Karpas-422 (cell line): ENCODE results near the gene NEDD4L. TPM values are rescaled to one million over a fixed set of nuclear protein-coding genes. Genes with fewer than 3 reads are reported as not detected.
"Not testable (repeated sequence)": the region's sequence is repeated elsewhere in the genome, so short reads cannot be mapped to it uniquely, and the experiment has no call there.

Experiments
- DNase-seq: peaks from one replicate; pipeline ENCODE4 v3.0.0-alpha.2; 2015
- H2AFZ ChIP-seq: fragments of 200-600 bp; sonication (generic); 2 replicates; pipeline ENCODE4 v1.6.1; 2014; ENCODE audit warnings: antibody characterized with exemption, low read length, mixed read lengths
- H3K27ac ChIP-seq: fragments of 200-600 bp; sonication (generic); 2 replicates; pipeline ENCODE4 v1.5.1; 2014; ENCODE audit warnings: mild to moderate bottlenecking, low read length, moderate library complexity
- H3K27me3 ChIP-seq: fragments of 200-600 bp; sonication (generic); 2 replicates; pipeline ENCODE4 v1.6.1; 2014; ENCODE audit warnings: low read length, mixed read lengths
- H3K36me3 ChIP-seq: fragments of 200-600 bp; sonication (generic); 2 replicates; pipeline ENCODE4 v1.6.1; 2014; ENCODE audit warnings: low read length, mixed read lengths; ENCODE audit not compliant: insufficient read depth
- H3K4me1 ChIP-seq: fragments of 200-600 bp; sonication (generic); 2 replicates; pipeline ENCODE4 v1.6.1; 2014; ENCODE audit warnings: mild to moderate bottlenecking, low read length, mixed read lengths
- H3K4me2 ChIP-seq: fragments of 200-600 bp; sonication (generic); 2 replicates; pipeline ENCODE4 v1.6.1; 2014; ENCODE audit warnings: low read length, low read depth, mild to moderate bottlenecking; ENCODE audit not compliant: poor library complexity, severe bottlenecking
- H3K4me3 ChIP-seq: fragments of 200-600 bp; sonication (generic); 2 replicates; pipeline ENCODE4 v1.5.1; 2014; ENCODE audit warnings: mild to moderate bottlenecking, antibody characterized with exemption, low read length, mixed read lengths
- H3K79me2 ChIP-seq: fragments of 200-600 bp; sonication (generic); 2 replicates; pipeline ENCODE4 v1.6.1; 2014; ENCODE audit warnings: mild to moderate bottlenecking, low read length, mixed read lengths
- H3K9ac ChIP-seq: fragments of 200-600 bp; sonication (generic); 2 replicates; pipeline ENCODE4 v1.6.0; 2014; ENCODE audit warnings: low read length
- H3K9me2 ChIP-seq: fragments of 200-600 bp; sonication (generic), shearing (Covaris generic); replicated peaks from 2 replicates; pipeline ENCODE4 v1.6.0; 2014; ENCODE audit warnings: mild to moderate bottlenecking, low read length, moderate library complexity; ENCODE audit not compliant: insufficient read depth
- H3K9me3 ChIP-seq: fragments of 300-700, 200-600 bp; sonication (generic); 2 replicates; pipeline ENCODE4 v1.6.1; 2014; ENCODE audit warnings: low read length, mixed read lengths
- H4K20me1 ChIP-seq: fragments of 200-600 bp; sonication (generic); 2 replicates; pipeline ENCODE4 v1.6.1; 2014; ENCODE audit warnings: mild to moderate bottlenecking, antibody characterized with exemption, low read length, low read depth; ENCODE audit not compliant: insufficient read depth
- total RNA-seq: library from RNA; depleted of rRNA; stranded (reverse); fragments of >200 nt; shearing (Covaris generic); gene quantifications from 2 replicates; pipeline ENCODE4 v1.2.3, GENCODE V29; 2014; ENCODE audit warnings: low replicate concordance

The NEDD4L gene
- total RNA-seq, 1 experiment from 2014 or later, result 17.1 TPM

DNA sequence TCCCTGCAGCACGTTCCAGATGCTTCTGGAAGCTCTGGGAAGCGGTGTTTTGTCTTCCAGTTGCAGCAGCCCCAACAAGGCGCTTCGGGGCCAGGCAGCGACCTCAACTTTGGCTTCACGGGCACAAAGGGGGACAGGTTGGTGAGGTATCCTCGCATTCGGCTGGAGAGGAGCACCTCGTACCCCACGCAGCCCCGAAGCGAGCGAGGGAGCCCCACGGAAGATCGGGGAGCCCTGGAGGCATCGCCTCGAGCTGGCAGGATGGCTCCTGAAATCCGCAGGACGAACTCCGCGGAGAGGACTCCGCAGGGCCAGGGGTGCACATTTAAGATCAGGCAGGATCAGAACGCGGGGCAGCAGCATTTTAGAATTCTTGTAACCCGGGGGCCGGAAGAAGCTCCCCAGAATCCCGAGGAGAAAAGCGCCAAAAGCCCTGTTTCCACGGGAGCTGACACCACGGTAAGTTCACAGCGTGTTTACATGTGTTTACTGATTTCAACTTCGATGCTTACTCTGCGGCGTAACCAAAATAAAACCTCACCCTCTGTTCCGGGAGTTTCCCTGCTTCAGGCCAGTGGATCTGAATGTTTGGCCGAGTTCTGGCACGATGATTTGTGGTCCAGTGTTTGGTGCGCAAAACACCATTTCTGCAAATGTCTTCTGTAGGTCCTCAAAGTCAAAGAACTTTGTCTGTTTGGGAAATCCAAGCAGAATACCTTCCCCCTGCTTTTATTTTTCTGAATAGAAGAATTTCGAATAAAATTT is 212.5 kb downstream of the NEDD4L start:
- H3K36me3 ChIP-seq, result no peaks in the 10 kb centered on the region
- H3K27ac ChIP-seq, result no peak overlapping the region
- H3K9me2 ChIP-seq, result no peaks in the 10 kb centered on the region
- no peak for DNase-seq
- H3K79me2 ChIP-seq, result no peaks in the 10 kb centered on the region
- no peak overlapping the region for H3K9ac ChIP-seq
- H3K4me2 ChIP-seq, result no peak overlapping the region
- H4K20me1 ChIP-seq, result peaks cover 17% of the 10 kb centered on the region
- H3K4me1 ChIP-seq, result no peaks in the 10 kb centered on the region
- no peaks in the 10 kb centered on the region for H3K9me3 ChIP-seq
- H3K4me3 ChIP-seq, result no peak overlapping the region
- no peaks in the 10 kb centered on the region for H3K27me3 ChIP-seq
- H2AFZ ChIP-seq, result no peak overlapping the region

DNA sequence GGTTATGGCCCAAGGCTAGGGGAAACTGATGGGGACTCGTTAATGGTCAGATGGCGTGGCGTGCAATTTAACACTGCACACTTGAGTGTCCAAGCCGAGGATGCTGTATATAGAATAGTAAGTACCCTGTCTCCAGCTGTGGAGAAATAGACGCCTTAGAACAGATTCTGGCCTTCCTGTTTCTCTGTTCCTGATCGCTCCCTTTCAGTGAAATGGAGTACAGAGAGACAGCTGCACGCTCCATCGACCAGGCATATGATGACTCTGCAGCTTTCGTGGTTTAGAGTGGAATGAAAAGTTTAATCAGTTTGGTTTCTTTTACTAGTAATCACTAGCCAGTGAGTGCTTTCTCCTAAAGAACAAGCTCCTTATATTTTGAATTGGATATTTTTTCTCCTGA is 213.4 kb downstream of the NEDD4L start:
- Histone ChIP-seq H3K79me2 (no peaks in the 10 kb centered on the region), H3K27ac (no peak overlapping the region), H4K20me1 (peaks cover 13% of the 10 kb centered on the region), H3K27me3 (no peaks in the 10 kb centered on the region), H3K4me2 (no peak overlapping the region), H3K4me3 (no peak overlapping the region), H3K9me3 (no peaks in the 10 kb centered on the region), H2AFZ (no peak overlapping the region), H3K4me1 (no peaks in the 10 kb centered on the region), H3K9ac (no peak overlapping the region), H3K9me2 (no peaks in the 10 kb centered on the region), H3K36me3 (no peaks in the 10 kb centered on the region)
- no peak for DNase-seq

DNA sequence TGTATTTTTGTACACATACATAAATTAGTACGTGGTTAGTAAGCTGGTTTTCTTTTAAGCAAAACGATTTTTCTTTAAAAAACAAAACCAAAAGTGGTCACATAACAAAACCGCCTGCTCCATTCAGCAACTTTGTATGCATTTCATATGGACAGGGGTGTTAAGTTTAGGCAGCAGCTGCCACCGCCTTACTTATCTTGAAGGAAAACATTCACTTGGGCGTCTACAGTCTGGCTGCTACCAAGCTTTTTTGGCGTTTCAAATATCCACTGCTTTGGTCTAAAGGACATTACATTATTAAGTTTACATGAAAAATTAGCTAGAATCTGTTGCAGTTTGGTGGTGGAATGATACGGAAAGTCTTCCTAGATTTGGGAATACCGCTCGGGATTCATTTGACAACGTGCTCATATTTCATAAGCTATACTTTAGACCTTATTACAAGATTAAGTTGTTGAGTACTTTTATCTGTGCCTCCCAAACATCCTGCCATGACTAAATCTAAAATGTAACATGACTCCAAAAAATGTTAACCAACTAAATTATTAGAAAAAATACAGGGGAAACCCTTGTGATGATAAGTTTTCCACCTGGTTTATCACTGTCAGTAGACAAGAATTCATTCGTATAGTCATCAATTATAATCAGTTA is 214.8 kb downstream of the NEDD4L start:
- Histone ChIP-seq H3K79me2 (no peaks in the 10 kb centered on the region), H3K27me3 (no peaks in the 10 kb centered on the region), H3K36me3 (no peaks in the 10 kb centered on the region), H3K4me3 (no peak overlapping the region), H3K4me1 (no peaks in the 10 kb centered on the region), H4K20me1 (peaks cover 13% of the 10 kb centered on the region), H3K4me2 (no peak overlapping the region), H3K9me2 (no peaks in the 10 kb centered on the region), H3K9me3 (no peaks in the 10 kb centered on the region), H2AFZ (no peak overlapping the region), H3K27ac (no peak overlapping the region), H3K9ac (no peak overlapping the region)
- DNase-seq, result no peak

DNA sequence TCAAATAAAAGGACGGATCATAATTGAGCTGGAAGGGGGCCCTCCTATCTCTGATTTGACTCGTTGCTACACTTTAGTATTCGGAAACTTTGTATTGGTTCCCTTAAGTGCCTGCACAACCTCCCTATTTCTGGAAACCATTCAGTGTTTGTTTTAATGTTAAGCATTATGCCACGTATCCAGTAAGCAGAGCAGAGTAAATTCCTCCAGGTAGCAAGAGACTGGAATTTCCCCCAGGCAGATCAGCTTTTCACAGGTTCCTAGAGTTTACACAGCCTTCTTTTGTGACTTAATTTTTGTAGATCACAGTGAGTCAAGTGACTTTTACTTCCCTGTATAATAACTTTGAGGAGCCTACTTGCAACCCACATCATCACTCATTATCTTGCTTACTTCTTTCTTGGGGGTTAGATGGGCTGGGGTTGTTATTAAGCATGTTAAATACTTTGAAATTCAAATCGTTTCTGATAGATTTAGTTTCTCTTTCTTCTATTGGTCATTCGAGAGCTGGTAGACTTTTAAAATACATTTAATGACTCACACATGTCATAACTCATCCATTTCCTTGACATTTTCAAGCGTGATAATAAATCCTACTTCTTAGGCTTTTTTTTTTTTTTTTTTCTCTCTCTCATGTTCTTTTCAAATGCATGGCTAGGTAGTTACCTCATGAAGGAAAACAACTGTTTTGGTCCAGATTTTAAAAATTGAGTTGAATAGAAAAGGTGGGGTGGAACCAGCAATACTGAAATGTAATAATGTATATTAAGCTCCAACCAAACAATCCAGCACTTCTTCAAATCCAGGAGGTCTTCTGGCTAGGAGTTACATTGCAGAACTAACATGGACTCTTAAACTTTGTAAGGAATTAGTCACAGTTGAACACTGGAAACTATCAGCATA is 219.3 kb downstream of the NEDD4L start:
- Histone ChIP-seq H3K9ac (no peak overlapping the region), H3K27ac (no peak overlapping the region), H3K4me1 (no peaks in the 10 kb centered on the region), H3K9me3 (no peaks in the 10 kb centered on the region), H3K4me3 (no peak overlapping the region), H4K20me1 (peaks cover 20% of the 10 kb centered on the region), H3K79me2 (no peaks in the 10 kb centered on the region), H3K9me2 (no peaks in the 10 kb centered on the region), H3K27me3 (no peaks in the 10 kb centered on the region), H3K36me3 (no peaks in the 10 kb centered on the region), H2AFZ (no peak overlapping the region), H3K4me2 (no peak overlapping the region)
- no peak for DNase-seq

DNA sequence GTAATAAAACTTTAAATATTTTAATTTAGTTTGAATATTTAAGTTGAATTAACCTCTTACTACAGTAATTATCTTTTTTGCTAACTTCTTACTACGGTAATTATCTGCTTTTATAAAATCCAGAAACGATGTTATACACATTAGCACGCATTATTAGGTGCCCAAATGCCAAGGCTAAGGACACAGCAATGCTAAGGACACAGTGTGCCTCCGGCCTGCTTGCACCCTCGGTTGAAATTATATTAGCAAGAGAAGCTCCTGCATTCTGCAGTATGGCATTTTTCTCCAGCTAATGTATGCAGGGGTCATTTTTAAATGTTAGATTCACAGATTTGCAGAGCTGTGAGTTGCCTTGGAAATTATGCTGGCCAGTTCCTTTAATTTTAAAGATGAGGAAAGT is 220.0 kb downstream of the NEDD4L start:
- Histone ChIP-seq H3K9me3 (no peaks in the 10 kb centered on the region), H3K4me2 (no peak overlapping the region), H3K4me1 (no peaks in the 10 kb centered on the region), H3K9me2 (no peaks in the 10 kb centered on the region), H3K27ac (no peak overlapping the region), H3K9ac (no peak overlapping the region), H3K27me3 (no peaks in the 10 kb centered on the region), H3K4me3 (no peak overlapping the region), H4K20me1 (peaks cover 20% of the 10 kb centered on the region), H2AFZ (no peak overlapping the region), H3K36me3 (no peaks in the 10 kb centered on the region), H3K79me2 (no peaks in the 10 kb centered on the region)
- DNase-seq, result no peak

DNA sequence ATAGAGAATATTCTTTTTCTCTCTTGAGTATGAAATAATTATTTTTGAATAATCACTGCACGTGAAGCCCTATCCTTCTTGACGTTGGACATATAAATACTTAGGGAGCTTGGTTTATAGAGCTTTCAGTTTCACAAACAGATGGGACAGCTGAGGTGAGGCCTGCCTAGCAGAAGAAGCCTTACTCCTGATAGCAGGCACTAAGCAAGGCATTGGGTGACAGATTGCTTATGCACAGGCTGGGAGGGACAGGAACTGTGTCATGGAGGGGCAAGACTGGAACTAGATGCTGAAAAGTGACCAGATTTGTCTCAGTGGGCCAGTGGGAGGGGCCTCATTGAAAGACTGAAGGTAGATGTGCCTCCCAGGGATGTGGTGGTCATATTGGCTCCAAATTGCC is 220.8 kb downstream of the NEDD4L start:
- Histone ChIP-seq H4K20me1 (peaks cover 18% of the 10 kb centered on the region), H2AFZ (no peak overlapping the region), H3K27ac (no peak overlapping the region), H3K36me3 (no peaks in the 10 kb centered on the region), H3K4me1 (no peaks in the 10 kb centered on the region), H3K79me2 (no peaks in the 10 kb centered on the region), H3K4me2 (no peak overlapping the region), H3K9me3 (no peaks in the 10 kb centered on the region), H3K27me3 (no peaks in the 10 kb centered on the region), H3K9ac (no peak overlapping the region), H3K9me2 (no peaks in the 10 kb centered on the region), H3K4me3 (no peak overlapping the region)
- no peak for DNase-seq

DNA sequence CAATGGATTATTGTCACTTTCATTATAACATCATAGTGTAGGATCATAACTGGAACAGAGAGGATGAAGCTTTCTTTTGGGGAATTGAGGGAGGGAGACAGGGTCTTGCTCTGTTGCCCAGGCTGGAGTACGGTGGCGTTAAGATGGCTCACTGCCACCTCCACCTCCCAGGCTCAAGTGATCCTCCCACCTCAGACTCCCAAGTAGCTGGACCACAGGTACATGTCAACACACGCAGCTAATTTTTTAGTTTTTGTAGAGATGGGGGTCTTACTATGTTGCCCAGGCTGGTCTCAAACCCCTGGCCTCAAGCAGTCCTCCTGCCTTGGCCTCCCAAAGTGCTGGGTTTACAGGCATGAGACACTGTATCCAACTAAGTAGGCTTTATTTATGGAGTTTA is 221.5 kb downstream of the NEDD4L start:
- H3K27ac ChIP-seq, H3K4me2 ChIP-seq, H2AFZ ChIP-seq, H3K4me3 ChIP-seq, H3K9me2 ChIP-seq, H3K4me1 ChIP-seq, H3K79me2 ChIP-seq, DNase-seq, H3K9me3 ChIP-seq, H3K36me3 ChIP-seq, H3K27me3 ChIP-seq, H3K9ac ChIP-seq: not testable (repeated sequence)
- peaks cover 21% of the 10 kb centered on the region for H4K20me1 ChIP-seq

DNA sequence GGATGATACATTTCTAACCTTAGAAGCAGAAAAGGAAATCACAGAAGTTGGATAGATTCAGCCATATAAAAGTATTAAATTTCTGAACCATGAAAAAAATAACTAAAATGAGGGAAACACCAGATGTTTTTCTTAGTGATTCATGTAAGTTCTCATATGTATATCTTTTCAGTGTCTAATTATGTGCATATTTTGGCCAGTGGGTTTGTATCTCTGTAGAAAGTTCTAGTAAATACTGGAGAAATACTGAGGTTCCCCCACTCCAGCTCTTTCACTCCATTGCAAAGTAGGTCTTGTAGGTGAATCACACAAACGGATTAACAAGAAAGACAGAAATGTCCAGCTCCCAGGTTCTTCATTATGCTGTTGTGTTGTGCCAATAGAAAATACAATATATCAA is 222.3 kb downstream of the NEDD4L start:
- H3K36me3 ChIP-seq, result no peaks in the 10 kb centered on the region
- H2AFZ ChIP-seq, result no peak overlapping the region
- H3K4me3 ChIP-seq, result no peak overlapping the region
- no peak overlapping the region for H3K27ac ChIP-seq
- H3K9me3 ChIP-seq, result no peaks in the 10 kb centered on the region
- no peaks in the 10 kb centered on the region for H3K79me2 ChIP-seq
- H4K20me1 ChIP-seq, result peaks cover 13% of the 10 kb centered on the region
- DNase-seq, result no peak
- H3K4me2 ChIP-seq, result no peak overlapping the region
- no peaks in the 10 kb centered on the region for H3K27me3 ChIP-seq
- no peaks in the 10 kb centered on the region for H3K9me2 ChIP-seq
- H3K9ac ChIP-seq, result no peak overlapping the region
- H3K4me1 ChIP-seq, result no peaks in the 10 kb centered on the region
